ENCODE data around the gene FNDC1.

DNA sequence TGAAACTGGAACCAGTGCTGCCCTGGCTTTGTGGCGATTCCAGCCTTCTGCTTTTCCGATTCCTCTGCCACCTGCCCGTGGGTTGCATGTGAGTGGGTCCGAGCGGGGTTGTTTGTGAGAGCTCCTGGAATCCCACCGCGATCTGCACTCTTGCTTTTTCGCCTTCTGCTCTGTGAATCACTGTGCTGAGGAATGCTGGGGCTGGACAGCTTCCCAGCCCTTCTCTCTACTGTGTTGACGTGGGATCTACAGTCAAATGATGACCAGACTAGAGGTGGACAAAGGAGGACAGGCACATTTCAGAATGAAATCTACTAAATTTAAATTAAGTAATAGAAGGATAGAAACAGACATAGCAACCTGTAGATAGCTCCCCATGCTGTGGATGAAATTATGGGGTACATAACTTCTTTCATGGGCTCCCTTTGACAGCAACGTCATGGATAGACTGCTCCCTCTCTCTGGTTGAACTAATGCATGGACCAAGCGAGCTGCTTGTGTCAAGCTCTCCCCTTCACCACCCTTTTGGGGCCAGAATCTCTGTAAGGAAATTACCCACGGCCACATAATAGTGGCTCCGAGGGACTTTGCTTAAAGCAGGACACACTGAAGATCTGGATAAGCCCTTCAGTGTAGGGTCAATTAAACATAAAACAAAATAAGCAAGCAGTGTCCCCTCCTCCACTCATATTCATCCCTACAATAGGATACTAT is 2.0 kb downstream of the FNDC1 start:
- TF ChIP-seq, protein P1, sequence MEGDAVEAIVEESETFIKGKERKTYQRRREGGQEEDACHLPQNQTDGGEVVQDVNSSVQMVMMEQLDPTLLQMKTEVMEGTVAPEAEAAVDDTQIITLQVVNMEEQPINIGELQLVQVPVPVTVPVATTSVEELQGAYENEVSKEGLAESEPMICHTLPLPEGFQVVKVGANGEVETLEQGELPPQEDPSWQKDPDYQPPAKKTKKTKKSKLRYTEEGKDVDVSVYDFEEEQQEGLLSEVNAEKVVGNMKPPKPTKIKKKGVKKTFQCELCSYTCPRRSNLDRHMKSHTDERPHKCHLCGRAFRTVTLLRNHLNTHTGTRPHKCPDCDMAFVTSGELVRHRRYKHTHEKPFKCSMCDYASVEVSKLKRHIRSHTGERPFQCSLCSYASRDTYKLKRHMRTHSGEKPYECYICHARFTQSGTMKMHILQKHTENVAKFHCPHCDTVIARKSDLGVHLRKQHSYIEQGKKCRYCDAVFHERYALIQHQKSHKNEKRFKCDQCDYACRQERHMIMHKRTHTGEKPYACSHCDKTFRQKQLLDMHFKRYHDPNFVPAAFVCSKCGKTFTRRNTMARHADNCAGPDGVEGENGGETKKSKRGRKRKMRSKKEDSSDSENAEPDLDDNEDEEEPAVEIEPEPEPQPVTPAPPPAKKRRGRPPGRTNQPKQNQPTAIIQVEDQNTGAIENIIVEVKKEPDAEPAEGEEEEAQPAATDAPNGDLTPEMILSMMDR (conservative IDR thresholded peaks at IDR 0.05 in 1 of 2, IDR thresholded peaks at IDR 0.05 in 1 of 2; ENCODE audit: low read depth in 1 of 2, low read length in 2 of 2): no peak
- no peak for TF ChIP-seq EZH2 (IDR thresholded peaks at IDR 0.05; ENCODE audit: low read length, missing control alignments)
